PC-9 (cell line): ENCODE data around the gene SOCS1. TPM values are rescaled to one million over a fixed set of nuclear protein-coding genes. Genes with fewer than 3 reads are reported as not detected.
A peak's percentile ranks its signal among the peaks of the same experiment; 100 is the strongest.

Experiments used
- Bru-seq: library from RNA; stranded (reverse); fragments of 400-500 nt; gene quantifications from one replicate; lab custom pipeline; 2021; lab: Mats Ljungman, UMichigan
- BruChase-seq, 2 experiments: library from RNA; stranded (reverse); fragments of 400-500 nt; gene quantifications; one replicate each; lab custom pipeline; 2021; lab: Mats Ljungman, UMichigan
- BruUV-seq: library from RNA; stranded (reverse); fragments of 400-500 nt; replicated peaks from 2 replicates; lab custom pipeline; 2021; lab: Mats Ljungman, UMichigan
- CTCF ChIA-PET: fragments of 300-600 bp; sonication (Branson Sonifier 250); formaldehyde crosslinking; loops from one replicate; lab custom pipeline; 2022; ENCODE audit warnings: antibody characterized with exemption; lab: Charles Lee
- POLR2A ChIA-PET: fragments of 300-600 bp; sonication (Branson Sonifier 250); formaldehyde crosslinking; loops from one replicate; lab custom pipeline; 2022; ENCODE audit warnings: antibody characterized with exemption; ENCODE audit not compliant: unreplicated experiment; lab: Charles Lee
- DNase-seq, 2 experiments: peaks; one replicate each; pipeline versions ENCODE4 v3.0.0 to v3.0.0-alpha.2; 2015 to 2022; ENCODE audit warnings: mixed read lengths in 1 of 2
- H2AFZ ChIP-seq: fragments of 200-600 bp; sonication (generic); 2 replicates; pipeline ENCODE4 v1.8.1; 2017; ENCODE audit warnings: antibody characterized with exemption
- H3F3A ChIP-seq: fragments of 200-600 bp; sonication (generic); 2 replicates; pipeline ENCODE4 v1.8.1; 2017; ENCODE audit warnings: antibody characterized with exemption, mild to moderate bottlenecking, low read depth; ENCODE audit not compliant: insufficient read depth
- H3K27ac ChIP-seq: fragments of 200-600 bp; sonication (generic); 2 replicates; pipeline ENCODE4 v1.6.1; 2016; ENCODE audit warnings: mixed run types
- H3K27me3 ChIP-seq: fragments of 200-600 bp; sonication (generic); 2 replicates; pipeline ENCODE4 v1.6.1; 2016; ENCODE audit warnings: low read depth, mixed run types; ENCODE audit not compliant: insufficient read depth
- H3K36me3 ChIP-seq: fragments of 200-600 bp; sonication (generic); 2 replicates; pipeline ENCODE4 v1.6.1; 2016; ENCODE audit warnings: low read depth, mixed run types
- H3K4me1 ChIP-seq: fragments of 200-600 bp; sonication (generic); replicated peaks from 2 replicates; pipeline ENCODE4 v1.6.1; 2016; ENCODE audit warnings: mixed run types; ENCODE audit not compliant: insufficient read depth
- H3K4me2 ChIP-seq: fragments of 200-600 bp; sonication (generic); 2 replicates; pipeline ENCODE4 v1.6.1; 2017; ENCODE audit warnings: mixed run types
- H3K4me3 ChIP-seq: fragments of 200-600 bp; sonication (generic); 2 replicates; pipeline ENCODE4 v1.6.1; 2016; ENCODE audit warnings: mixed run types
- H3K79me2 ChIP-seq: fragments of 200-600 bp; sonication (generic); 2 replicates; pipeline ENCODE4 v1.6.1; 2017; ENCODE audit warnings: low read depth, mixed run types
- H3K9me2 ChIP-seq: fragments of 200-600 bp; sonication (generic); 2 replicates; pipeline ENCODE4 v1.8.1; 2017; ENCODE audit warnings: mild to moderate bottlenecking; ENCODE audit not compliant: insufficient read depth
- H3K9me3 ChIP-seq: fragments of 200-600 bp; sonication (generic); 2 replicates; pipeline ENCODE4 v1.8.1; 2016; ENCODE audit warnings: low read depth; ENCODE audit not compliant: insufficient read depth
- H4K20me1 ChIP-seq: fragments of 200-600 bp; sonication (generic); 2 replicates; pipeline ENCODE4 v1.8.1; 2017; ENCODE audit not compliant: insufficient read depth
- EZH2 ChIP-seq: fragments of 200-600 bp; sonication (generic); IDR thresholded peaks from 2 replicates; pipeline ENCODE4 v1.8.0; 2017; ENCODE audit warnings: antibody characterized with exemption, low read depth
- intact Hi-C: fragments of 100-400 bp; cut with micrococcal nuclease; formaldehyde crosslinking; loops from one replicate; pipeline ENCODE4 v1.10.0; 2022; ENCODE audit not compliant: unreplicated experiment
- long read RNA-seq: library from polyadenylated mRNA; stranded (forward); transcript quantifications from one replicate; pipeline ENCODE4 v2.0.0, GENCODE V29; 2022
- total RNA-seq: library from RNA; stranded (reverse); gene quantifications from 2 replicates; pipeline ENCODE4 v1.2.3, GENCODE V29; 2021
- TF ChIP-seq, protein P1 (sequence below): fragments of 200-600 bp; sonication (generic); conservative IDR thresholded peaks from 2 replicates; pipeline ENCODE4 v1.6.1; 2017; ENCODE audit warnings: mixed run types, antibody characterized with exemption, mild to moderate bottlenecking, moderate library complexity

Gene SOCS1, protein sequence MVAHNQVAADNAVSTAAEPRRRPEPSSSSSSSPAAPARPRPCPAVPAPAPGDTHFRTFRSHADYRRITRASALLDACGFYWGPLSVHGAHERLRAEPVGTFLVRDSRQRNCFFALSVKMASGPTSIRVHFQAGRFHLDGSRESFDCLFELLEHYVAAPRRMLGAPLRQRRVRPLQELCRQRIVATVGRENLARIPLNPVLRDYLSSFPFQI
- total RNA-seq (4.6 and 6.7 TPM in 2 replicates), Bru-seq, nascent RNA (percentile 51 among the genes with signal in this experiment), BruChase-seq, experiment 1, labeled RNA remaining after a 2-hour chase (percentile 47 among the genes with signal in this experiment), BruChase-seq, experiment 2, labeled RNA remaining after a 6-hour chase (percentile 62 among the genes with signal in this experiment)
- long read RNA-seq, transcript SOCS1-201 (2 exons, 1,225 nt), result major isoform, 15 of 17 reads
- long read RNA-seq, partial matches to known transcripts, result 0 of 17 reads
- long read RNA-seq, other reads (novel, unspliced or antisense), result 0 of 17 reads

DNA sequence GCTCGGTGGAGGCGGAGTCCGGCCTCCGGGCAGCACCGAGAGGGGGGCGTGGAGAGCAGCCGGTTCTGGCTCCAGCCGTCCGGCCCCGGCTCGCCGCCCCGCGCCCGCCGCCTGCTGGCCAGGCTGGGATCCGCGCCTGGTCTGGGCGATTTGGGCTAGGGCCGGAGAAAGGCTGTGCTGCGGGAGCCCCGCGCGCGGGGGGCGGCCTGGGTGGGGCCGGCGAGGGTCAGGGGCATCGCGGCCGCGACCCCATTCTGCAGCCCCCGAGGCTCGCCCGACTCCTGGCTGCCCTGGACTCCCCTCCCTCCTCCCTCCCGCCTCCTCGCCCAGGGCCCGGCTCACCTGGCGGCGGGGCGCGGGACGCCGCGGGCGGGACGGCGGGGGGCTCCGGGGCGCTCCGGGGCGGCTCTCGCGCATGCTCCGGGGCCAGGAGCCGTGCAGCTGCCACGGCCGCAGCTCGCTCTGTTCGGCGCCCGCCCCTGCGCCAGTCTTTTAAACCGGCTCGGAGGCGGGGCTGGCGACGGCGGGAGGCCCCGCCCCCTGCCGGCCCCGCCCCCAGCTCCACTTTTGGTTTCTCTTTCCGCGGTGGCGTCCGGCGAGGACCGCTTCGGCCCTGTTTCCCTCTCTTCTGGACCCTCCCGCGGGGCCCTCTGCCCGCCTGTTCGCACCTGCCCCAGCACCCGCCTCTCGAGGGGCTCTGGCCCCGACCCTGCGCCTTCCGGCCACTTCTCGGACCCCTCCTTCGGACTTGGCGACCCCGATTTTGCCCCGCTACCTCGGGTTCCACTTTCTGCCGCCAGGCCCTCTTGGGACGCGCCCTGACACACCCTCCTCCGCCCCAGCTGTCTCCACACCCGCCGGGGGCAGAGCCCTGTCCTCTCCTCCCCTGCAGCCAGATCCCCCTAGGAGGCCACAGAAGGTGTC lies at the start of gene SOCS1:
TSS of gene SOCS1 (minus strand) at position 468 of the 924 bp plus-strand sequence. CDS start 726 bp downstream, outside the sequence.
- H3F3A ChIP-seq, result peaks cover 7% of the 10 kb centered on the region; the same call in 1 of the 2 replicates
- intact Hi-C loops, result loop anchor here (1.0 to 10.0 kb wide), 10 partner anchors 41 to 285 kb away; no protein-coding TSS in a partner anchor
- no peaks in the 10 kb centered on the region for H3K27me3 ChIP-seq
- H3K4me2 ChIP-seq, result peak within 1 kb of the TSS; percentile 99
- H3K4me1 ChIP-seq, result peaks cover 23% of the 10 kb centered on the region
- DNase-seq, result peak; percentile 63 to 93
- no TSS peak for BruUV-seq
- peak within 1 kb of the TSS; percentile 95 for H2AFZ ChIP-seq
- peak within 1 kb of the TSS; percentile 96 for H3K4me3 ChIP-seq
- no peaks in the 10 kb centered on the region for H3K9me2 ChIP-seq
- no peaks in the 10 kb centered on the region for H4K20me1 ChIP-seq
- H3K27ac ChIP-seq, result peak within 1 kb of the TSS; percentile 69
- POLR2A ChIA-PET, result interaction anchor here (0.5 to 1.7 kb wide), 27 partner anchors 10 to 1854 kb away, joined by 3 to 13 read pairs (median 5); partner anchors contain the start of gene LITAF
- no peaks in the 10 kb centered on the region for H3K9me3 ChIP-seq
- TF ChIP-seq EZH2, result no peak
- TF ChIP-seq, protein P1, sequence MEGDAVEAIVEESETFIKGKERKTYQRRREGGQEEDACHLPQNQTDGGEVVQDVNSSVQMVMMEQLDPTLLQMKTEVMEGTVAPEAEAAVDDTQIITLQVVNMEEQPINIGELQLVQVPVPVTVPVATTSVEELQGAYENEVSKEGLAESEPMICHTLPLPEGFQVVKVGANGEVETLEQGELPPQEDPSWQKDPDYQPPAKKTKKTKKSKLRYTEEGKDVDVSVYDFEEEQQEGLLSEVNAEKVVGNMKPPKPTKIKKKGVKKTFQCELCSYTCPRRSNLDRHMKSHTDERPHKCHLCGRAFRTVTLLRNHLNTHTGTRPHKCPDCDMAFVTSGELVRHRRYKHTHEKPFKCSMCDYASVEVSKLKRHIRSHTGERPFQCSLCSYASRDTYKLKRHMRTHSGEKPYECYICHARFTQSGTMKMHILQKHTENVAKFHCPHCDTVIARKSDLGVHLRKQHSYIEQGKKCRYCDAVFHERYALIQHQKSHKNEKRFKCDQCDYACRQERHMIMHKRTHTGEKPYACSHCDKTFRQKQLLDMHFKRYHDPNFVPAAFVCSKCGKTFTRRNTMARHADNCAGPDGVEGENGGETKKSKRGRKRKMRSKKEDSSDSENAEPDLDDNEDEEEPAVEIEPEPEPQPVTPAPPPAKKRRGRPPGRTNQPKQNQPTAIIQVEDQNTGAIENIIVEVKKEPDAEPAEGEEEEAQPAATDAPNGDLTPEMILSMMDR, result peak; percentile 81
- no peaks in the 10 kb centered on the region for H3K36me3 ChIP-seq
- CTCF ChIA-PET, result interaction anchor here (0.6 to 3.7 kb wide), 22 partner anchors 31 to 1066 kb away, joined by 3 to 25 read pairs (median 4); no protein-coding TSS in a partner anchor
- H3K79me2 ChIP-seq, result no peaks in the 10 kb centered on the region

DNA sequence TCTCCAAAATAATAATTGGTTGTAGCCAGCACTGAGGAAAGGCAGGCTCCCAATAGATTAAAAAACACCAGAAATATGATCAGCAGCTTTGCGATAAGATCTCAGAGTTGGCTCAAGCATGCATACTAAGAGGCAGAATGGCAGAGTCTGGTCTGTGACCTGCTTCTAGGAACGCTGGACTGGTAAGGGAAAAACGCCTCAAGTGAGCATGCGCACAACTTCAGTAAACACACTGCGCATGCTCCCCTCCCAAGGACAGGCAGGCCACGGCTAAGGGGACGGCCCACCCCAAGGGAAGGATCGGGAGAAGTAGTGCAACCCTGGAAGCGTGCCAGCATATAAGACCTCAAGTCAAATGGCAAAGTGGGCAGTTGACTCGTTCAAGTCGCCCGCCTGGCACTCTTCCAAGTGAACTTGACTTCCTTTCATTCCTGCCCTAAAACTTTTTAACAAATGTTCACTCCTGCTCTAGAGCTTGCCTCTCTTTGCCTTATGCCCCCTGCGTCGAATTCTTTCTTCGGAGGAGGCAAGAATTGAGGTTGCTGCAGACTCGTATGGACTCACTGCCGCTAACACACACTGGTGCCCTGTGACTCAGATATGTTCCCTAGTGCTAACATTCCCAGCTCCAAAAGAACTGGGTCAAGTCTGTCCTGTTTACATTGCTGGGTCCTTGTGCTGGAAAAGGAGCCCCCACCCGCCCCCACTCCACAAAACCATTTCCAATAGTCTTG lies 47.6 kb upstream of the SOCS1 start:
- Histone ChIP-seq H3K27me3 (no peaks in the 10 kb centered on the region), H2AFZ (peak overlapping the region; percentile 70), H3K4me3 (peak overlapping the region; percentile 47; the same call in 1 of the 2 replicates), H3K36me3 (no peaks in the 10 kb centered on the region), H3F3A (0 out of 2 replicates have a peak, but pooled peaks cover 5% of the 10 kb centered on the region), H3K4me1 (peaks cover 19% of the 10 kb centered on the region), H4K20me1 (no peaks in the 10 kb centered on the region), H3K4me2 (peak overlapping the region; percentile 73), H3K79me2 (no peaks in the 10 kb centered on the region), H3K9me3 (no peaks in the 10 kb centered on the region), H3K9me2 (no peaks in the 10 kb centered on the region), H3K27ac (peak overlapping the region; percentile 52; the same call in 1 of the 2 replicates)
- CTCF ChIA-PET, result interaction anchor here (0.7 kb wide), 1 partner anchor 25 kb away, joined by 3 read pairs; no protein-coding TSS in a partner anchor
- POLR2A ChIA-PET, result interaction anchor here (0.6 kb wide), 1 partner anchor 47 kb away, joined by 8 read pairs; no protein-coding TSS in a partner anchor
- BruUV-seq, result no TSS peak
- DNase-seq, result peak; percentile 91 to 93
- intact Hi-C loops, result no loop called here
- TF ChIP-seq, protein P1, result no peak
